ENCODE results near the gene IMMP2L. TPM values are rescaled to one million over a fixed set of nuclear protein-coding genes. Genes with fewer than 3 reads are reported as not detected.
"Not testable (repeated sequence)": the region's sequence is repeated elsewhere in the genome, so short reads cannot be mapped to it uniquely, and the experiment has no call there.

Gene IMMP2L
- polyA plus RNA-seq, 3 donors = 41.3 to 49.8 (median 43.0) TPM

DNA sequence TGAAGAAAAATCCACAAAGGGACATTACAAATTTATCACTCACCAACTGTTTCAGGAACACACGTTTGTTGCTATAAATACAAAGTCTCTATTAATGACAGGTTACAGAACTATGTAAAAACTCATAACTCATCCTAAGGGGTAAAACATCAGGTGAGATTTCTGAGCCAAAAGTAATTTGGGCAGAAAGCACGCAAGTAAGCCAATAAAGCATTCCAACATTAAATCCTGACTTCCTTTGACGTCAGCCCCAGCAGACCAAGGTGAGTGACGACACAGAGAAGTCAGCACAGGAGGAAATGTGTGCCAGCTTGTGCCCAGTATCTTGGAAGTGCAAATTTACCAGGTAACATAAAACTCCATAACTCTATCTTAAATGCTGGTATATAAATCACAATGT lies 45.7 kb downstream of the IMMP2L start:
- peak in 1 of 11 donors; percentile 4 for DNase-seq (ENCODE audit: extremely low read depth in 1 of 11, low read depth in 9 of 11, low spot score in 4 of 11)

DNA sequence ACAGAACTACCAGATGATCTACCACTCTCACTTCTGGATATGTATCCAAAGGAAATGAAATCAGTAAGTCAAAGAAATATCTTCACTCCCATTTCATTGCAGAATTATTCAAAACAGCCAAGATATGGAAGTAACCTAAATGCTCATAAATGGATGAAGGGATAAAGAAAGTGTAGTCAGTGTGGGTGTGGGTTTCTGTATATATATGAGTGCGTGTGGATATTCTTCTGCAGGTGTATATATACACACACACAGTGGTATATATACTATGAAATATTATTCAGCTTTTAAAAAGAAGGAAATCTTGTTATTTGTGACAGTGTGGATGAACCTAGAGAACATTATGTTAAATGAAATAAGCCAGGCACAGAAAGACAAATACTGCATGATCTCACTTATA lies 48.7 kb downstream of the IMMP2L start:
- DNase-seq (ENCODE audit: extremely low read depth in 1 of 11, low read depth in 9 of 11, low spot score in 4 of 11) = no peak

DNA sequence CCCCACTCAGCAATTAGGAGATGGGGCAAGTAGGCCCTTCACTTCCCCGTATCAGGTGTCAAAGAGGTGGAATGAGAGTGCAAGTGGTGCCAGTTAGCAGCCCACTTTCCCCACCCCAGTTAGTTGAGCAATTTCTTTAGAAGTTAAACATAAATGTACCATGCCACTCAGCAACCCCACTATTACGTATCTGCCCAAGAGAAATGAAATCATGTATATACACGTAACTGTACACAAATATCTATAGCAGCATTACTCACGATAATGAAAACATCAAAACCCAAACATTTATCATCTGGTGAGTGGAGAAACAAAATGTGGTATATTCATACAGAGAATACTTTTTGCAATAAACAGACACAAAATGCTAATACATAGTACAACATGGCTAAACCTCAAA lies 50.4 kb downstream of the IMMP2L start:
- no peak for DNase-seq (ENCODE audit: extremely low read depth in 1 of 11, low read depth in 9 of 11, low spot score in 4 of 11)

DNA sequence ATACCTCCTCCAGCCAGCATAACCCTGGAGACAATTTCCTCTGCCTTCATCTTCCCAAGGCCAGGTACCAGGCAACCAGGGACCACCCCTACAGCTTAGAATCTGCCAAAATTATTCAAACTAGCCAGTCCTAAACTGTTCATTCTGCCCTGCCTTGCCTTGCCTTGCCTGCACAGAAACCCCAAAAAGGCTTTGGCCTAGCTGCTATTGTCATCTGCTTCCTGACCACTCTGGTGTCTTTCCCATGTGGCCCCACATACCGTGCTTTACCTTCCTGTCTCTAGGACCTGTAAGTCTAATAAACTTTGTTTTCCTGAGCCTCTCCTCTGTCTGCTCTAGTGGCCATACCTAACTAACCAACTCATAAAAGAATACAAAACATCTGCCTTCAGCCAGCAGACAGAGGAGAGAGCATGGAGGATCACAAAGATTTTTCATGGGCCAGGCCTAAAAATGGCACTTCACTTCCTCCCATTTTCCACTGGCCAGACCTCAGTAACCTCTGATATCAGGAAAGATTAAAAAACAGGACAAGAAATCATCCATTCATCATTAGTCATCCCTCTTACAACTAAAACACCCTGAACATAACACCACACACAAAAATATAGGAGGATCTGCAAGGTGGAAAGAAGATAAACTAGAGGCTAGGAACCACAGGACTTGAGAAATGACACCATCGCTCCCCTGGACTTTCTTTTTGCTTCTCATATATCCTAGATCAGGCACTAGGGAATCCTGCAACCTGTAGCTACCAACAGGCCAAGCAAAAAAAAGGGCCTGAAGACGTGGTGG lies 51.5 kb downstream of the IMMP2L start:
- no peak for DNase-seq (ENCODE audit: extremely low read depth in 1 of 11, low read depth in 9 of 11, low spot score in 4 of 11)

DNA sequence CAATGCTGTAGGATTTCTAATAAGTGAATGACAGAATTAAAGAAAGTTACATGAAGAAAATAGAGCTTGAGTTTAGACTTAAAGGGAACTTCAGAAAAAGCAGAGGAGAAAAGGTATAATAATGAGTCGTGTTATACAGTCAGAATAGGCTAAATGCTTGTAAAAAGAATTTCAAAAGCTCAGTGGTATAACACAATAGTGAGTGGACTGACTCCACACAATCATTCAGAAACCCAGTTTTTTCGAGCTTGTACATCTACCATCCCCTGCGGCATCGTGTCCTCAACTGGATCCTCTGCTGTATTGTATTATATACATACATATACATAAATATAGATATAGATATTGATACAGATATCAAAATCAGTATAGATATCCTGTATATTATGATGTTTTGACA lies 52.2 kb downstream of the IMMP2L start:
- DNase-seq (ENCODE audit: extremely low read depth in 1 of 11, low read depth in 9 of 11, low spot score in 4 of 11) = no peak

DNA sequence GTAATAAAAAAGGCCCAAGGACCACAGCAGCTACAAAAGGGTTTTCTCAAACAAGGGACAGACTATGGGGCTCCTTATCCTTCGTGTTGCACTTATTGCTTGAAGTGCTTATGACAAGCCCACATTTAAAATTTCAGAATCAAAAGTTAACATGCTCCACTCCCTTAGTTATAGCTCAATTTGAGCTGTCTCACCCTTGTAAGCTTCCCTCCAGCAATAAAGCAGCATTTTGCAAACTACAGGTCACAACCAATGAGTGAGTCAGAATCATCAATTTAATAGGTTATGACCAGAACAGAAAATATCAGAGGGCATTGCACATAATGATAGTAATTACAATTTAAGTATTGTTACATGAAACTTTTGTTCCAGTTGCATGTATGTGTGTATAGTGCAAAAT lies 53.0 kb downstream of the IMMP2L start:
- no peak for DNase-seq (ENCODE audit: extremely low read depth in 1 of 11, low read depth in 9 of 11, low spot score in 4 of 11)

DNA sequence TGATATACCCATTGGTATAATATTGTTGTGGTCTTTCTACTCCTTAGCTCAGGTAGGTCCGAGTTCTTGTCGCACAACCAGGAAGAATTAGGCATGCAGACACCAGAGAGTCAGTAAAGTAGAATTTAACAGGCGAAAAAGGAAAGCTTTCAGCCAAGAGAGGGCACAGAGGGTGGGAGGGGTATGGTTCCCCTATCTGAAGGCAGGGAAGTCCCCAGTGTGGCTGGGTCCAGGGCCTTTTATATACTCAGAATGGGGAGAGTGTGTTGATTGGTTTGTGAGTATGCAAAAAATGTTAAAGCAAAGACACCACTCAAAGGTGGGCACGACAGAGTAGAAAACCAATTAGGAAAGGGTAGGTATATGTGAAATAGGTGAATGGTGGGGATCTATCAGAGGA lies 53.9 kb downstream of the IMMP2L start:
- no peak for DNase-seq (ENCODE audit: extremely low read depth in 1 of 11, low read depth in 9 of 11, low spot score in 4 of 11)

DNA sequence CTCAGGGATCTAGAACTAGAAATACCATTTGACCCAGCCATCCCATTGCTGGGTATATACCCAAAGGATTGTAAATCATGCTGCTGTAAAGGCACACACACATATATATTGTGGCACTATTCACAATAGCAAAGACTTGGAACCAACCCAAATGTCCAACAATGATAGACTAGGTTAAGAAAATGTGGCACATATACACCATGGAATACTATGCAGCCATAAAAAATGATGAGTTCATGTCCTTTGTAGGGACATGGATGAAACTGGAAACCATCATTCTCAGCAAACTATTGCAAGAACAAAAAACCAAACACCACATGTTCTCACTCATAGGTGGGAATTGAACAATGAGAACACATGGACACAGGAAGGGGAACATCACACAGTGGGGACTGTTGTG lies 56.9 kb downstream of the IMMP2L start:
- not testable (repeated sequence) for DNase-seq (ENCODE audit: extremely low read depth in 1 of 11, low read depth in 9 of 11, low spot score in 4 of 11)

DNA sequence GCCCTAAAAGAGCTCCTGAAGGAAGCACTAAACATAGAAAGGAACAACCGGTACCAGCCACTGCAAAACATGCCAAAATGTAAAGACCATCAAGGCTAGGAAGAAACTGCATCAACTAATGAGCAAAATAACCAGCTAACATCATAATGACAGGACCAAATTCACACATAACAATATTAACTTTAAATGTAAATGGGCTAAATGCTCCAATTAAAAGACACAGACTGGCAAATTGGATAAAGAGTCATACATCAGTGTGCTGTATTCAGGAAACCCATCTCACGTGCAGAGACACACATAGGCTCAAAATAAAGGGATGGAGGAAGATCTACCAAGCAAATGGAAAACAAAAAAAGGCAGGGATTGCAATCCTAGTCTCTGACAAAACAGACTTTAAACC lies 60.5 kb downstream of the IMMP2L start:
- not testable (repeated sequence) for DNase-seq (ENCODE audit: extremely low read depth in 1 of 11, low read depth in 9 of 11, low spot score in 4 of 11)

DNA sequence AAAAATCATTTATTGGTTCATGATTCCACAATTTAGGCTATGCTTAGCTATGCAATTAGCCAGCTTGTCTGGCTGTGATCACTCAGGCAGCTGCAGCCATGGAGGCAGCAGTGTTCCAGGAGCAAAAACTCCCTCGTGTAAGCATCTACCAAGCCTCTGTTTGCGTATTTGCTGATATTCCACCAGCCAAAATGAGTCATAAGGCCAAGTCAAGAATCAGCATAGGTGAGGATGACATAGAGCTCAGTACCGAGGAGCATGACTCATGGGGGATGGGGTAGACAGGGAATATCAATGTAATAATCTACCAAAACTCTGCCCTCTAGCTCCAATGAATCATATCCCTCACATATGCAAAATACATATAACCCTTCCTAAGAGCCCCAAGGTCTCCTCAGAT lies 63.3 kb downstream of the IMMP2L start:
- no peak for DNase-seq (ENCODE audit: extremely low read depth in 1 of 11, low read depth in 9 of 11, low spot score in 4 of 11)

DNA sequence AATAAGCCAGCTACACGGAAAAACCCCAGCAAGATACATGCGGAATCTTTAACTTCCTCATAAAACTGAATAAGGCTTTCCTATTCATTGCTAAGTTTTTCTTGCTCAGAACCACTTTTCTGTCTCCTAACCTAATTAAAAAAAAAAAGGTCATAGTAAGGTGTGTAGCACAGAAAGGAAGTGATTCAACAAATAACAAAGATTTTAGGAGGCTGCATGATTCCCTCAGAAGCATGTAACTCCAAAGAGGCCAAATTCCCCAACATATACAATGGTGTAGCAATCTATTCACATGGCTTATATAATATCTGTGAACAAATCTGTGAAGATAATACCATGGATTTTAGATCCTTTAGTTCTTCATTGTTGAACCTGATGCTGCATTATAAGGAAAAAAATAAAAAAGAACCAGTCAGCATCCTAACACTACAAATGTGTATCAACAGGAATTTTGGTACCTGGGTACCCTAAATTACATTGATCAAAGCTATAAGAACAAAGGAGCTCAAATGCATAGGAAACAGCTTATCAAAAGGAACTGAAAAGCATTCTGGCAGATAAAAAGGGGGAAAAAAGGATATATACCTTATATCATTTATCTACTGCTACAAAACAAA lies 63.8 kb downstream of the IMMP2L start:
- no peak for DNase-seq (ENCODE audit: extremely low read depth in 1 of 11, low read depth in 9 of 11, low spot score in 4 of 11)

DNA sequence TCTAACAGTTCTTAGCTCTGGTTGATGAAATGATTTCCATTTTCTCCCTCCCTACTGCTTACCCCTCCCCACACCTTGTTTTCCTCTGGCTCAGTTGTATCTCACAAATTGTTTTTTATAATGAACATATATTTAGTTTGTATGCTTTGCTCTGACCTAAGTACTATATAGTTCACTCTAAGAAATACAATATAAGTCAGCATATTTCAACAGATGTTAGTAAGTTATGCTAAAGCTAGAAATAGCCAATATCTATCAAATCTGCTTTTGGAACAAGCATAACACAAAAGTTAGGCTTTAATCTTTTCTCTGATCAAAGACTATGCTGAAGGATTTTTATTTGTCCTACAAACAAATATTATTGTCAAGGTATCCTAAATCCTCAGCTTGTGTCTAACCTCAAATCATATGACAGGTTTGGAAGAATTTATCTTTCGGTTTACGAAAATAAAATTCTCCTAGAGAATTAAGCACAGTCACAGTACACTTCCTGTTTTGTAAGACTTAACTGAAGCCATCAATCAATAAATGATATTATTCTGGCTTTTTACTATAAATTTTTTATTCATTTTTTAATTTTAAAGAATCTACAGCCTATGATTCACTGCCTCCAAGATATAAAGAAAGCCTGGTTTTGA lies 67.0 kb downstream of the IMMP2L start:
- DNase-seq (ENCODE audit: extremely low read depth in 1 of 11, low read depth in 9 of 11, low spot score in 4 of 11) = no peak

DNA sequence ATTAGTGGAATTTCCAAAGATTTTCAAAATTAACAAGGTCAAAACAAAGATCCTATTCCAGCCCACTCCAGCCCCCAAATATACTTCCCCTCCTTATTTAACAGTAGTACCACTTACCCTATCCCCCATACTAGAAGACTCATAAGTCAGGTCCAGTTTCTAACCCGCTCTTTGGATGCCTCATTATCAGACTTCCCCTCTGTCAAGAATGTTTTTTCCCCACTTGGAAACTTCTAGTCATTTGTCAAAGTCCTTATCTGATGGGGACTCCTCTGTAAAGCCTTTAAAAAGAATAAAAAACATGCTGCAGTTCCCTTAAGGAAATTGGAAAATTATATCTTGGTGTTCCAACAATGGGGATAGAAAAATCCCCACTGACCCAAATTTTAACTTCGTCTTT lies 70.1 kb downstream of the IMMP2L start:
- no peak for DNase-seq (ENCODE audit: extremely low read depth in 1 of 11, low read depth in 9 of 11, low spot score in 4 of 11)

DNA sequence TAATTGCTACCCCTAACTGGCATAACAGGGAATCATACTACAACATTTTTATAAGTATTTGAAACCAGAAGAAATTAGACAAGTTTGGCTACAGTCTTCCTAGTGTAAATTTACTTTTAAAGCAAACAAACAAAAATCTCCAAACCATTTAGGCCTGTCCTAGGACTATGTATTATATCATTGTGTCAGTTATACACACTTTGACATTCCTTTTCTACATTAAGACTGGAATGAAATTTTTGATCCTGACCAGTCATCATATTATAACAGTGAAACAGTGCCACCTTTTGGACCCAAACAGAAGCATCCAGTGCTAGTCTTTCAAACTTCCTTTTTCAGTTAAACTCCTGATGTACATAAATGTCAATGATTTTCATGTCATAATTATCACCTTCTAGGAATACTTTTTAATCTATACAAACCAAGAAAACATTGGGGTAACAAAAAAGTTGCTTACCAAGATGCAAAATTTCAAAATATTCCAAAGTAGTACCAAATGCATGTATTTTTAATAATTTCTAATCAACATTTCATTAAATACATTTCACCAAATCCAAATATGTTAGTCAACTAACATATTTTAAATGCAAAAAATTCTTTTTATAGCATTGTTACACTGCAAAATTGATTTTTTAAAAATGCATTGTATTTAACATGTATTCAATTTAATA lies 75.7 kb downstream of the IMMP2L start:
- DNase-seq (ENCODE audit: extremely low read depth in 1 of 11, low read depth in 9 of 11, low spot score in 4 of 11) = peak; percentile 28 to 57 (median 41)

DNA sequence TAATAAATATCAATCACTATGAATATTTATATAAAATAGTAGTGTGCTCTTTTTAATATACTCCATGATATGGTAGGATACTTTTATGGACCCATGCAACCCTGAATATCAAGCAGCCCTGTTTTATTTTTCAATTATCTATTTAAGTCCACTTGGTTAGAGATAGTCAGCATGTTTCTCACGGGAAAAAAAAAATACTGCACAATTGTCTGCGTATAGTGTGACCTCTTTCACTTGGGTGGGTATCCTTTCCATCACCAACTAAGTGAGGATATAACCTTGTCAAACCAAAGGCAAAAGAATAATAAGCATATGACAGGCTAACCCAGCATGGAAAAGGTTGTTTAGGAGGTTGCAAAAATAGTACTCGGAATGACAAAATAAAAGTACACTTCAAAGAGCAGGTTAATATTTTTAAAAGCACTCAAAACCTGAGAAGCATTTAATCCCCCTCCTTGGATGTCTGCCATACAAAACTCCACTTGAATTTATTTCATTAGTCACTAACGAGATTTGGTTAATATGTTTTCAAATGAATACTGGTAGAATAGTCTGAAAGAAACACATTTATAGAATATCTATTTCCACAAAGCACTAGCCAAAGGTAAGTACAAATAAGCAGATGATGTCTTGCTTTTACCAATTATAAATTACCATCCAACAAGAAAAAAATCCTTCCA lies 76.5 kb downstream of the IMMP2L start:
- DNase-seq (ENCODE audit: extremely low read depth in 1 of 11, low read depth in 9 of 11, low spot score in 4 of 11) = peak in 1 of 11 donors; percentile 5

DNA sequence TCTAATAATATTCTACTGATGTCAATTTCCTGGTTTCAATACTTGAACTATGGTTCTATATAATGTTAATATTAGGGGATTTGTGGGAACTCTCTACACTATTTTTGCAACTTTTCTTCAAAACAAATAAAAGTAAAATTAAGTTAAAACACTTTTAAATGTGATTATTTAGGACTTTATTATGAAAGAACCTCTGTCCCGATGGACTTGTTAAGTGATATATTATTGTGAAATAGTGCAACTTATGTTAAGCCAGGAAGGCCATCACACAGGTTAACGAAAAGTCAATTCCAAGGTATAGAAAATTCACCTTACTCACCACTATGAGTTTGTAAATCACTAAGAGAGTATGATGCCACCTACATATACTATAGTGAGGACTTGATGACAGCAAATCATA lies 79.2 kb downstream of the IMMP2L start:
- no peak for DNase-seq (ENCODE audit: extremely low read depth in 1 of 11, low read depth in 9 of 11, low spot score in 4 of 11)

DNA sequence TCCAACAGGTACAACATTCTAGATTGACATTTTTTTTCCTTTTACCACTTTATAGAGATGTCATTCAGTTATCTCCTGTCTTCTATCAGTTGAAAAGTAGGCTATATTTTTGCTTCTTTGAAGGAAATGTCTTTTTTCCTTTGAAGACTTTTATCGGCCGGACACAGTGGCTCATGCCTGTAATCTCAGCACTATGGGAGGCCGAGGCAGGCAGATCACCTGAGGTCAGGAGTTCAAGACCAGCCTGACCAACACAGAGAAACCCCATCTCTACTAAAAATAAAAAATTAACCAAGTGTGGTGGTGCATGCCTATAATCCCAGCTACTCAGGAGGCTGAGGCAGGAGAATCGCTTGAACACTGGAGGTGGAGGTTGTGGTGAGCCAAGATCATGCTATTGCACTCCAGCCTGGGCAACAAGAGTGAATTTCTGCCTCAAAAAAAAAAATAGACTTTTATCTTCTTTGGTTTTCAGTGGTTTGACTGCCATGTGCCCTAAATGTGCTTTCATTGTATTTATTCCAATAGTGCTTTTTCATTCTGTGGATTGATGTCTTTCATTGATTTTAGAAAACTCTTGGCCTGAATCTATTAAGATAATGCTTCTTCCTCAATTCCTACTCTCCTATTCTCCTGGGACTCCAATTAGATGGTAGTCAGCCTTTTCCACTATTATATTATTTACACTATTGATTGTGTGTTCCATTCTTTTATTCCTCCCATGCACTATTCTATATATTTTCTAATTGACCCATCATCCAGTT lies 84.6 kb downstream of the IMMP2L start:
- DNase-seq (ENCODE audit: extremely low read depth in 1 of 11, low read depth in 9 of 11, low spot score in 4 of 11) = no peak

DNA sequence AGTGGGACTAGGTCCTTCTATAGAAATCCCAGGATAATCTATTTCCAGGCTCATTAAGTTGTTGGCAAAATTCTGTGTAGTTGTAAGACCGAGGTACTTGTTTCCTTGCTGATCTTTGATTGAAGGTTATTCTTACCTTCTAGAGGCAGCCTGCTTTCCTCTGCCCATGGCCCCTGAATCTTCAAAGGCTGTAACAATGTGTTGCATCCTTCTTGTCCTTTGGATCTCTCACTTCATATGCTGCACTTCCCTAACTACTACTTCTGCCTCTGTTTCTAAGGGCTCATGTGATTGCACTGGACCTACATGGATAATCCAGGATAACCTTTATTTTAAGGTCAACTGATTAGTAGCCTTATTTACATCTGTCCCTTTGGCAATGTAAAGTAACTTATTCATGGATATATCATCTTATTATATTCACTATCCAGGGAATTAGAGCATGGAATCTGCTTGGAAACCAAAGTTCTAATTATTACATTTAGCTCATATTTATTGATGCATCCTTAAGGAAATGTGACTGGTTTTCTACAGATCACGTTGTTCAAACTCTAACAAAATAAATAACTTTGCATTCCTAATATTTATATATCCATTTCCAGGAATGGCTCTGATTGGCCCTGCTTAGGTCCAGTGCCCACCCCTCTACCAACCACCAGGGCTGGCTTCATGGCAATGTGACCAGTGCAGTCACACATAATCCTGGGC lies 85.6 kb downstream of the IMMP2L start:
- no peak for DNase-seq (ENCODE audit: extremely low read depth in 1 of 11, low read depth in 9 of 11, low spot score in 4 of 11)

Data from renal cortex interstitium (tissue), 11 donors.